Measurements from ENCODE around the gene INPP5K.

The INPP5K gene

DNA sequence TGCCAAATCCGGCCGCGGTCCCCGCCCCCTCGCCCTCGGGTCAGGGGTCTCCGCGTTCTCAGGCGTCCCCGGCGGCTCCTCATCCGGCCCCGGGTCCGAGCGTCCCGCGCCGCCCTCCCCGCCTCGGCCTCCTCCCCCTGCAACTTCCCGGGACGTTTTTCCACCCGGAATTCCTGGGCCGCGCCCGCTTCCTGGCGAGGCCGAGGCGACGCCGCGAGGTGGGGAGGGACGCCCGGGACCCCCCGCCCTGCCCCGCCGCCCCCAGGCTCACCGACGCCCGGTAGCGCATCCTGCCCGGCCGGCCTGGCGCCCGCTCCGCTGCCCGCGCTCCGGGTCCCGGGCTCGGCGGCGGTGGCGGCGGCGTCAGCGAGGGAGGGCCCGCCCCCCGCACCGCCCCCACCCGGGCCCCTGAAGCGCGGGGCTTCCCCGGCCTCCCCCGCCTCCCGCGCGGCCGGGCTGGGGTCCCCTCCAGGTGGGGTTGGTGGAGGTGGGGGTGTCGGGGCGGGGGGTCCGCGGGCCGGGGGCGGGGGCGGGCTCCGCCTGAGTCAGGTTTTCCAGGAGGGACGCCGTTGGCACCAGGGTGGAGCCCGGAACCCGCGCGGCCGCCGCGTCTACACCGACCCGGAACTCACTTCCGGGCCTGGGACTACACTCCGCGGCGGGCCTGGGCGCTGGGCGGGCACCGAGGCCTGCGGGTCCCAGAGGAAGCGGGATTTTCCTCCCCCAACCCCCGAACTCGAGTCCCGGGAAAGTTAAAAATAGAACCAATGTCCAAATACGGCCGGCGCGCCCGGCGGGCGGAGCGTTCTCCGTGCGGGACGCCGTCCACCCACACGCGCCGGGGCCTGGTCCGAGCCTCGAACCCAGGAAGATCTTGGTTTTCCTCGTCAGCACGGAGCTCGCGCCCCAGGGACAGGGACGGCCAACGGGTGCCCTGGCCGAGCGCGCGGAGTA is 30.7 kb downstream of the INPP5K start:
- H3K27ac ChIP-seq, result peak overlapping the region; percentile 94
- TF ChIP-seq, protein P1, sequence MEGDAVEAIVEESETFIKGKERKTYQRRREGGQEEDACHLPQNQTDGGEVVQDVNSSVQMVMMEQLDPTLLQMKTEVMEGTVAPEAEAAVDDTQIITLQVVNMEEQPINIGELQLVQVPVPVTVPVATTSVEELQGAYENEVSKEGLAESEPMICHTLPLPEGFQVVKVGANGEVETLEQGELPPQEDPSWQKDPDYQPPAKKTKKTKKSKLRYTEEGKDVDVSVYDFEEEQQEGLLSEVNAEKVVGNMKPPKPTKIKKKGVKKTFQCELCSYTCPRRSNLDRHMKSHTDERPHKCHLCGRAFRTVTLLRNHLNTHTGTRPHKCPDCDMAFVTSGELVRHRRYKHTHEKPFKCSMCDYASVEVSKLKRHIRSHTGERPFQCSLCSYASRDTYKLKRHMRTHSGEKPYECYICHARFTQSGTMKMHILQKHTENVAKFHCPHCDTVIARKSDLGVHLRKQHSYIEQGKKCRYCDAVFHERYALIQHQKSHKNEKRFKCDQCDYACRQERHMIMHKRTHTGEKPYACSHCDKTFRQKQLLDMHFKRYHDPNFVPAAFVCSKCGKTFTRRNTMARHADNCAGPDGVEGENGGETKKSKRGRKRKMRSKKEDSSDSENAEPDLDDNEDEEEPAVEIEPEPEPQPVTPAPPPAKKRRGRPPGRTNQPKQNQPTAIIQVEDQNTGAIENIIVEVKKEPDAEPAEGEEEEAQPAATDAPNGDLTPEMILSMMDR (conservative IDR thresholded peaks at IDR 0.05), result no peak

DNA sequence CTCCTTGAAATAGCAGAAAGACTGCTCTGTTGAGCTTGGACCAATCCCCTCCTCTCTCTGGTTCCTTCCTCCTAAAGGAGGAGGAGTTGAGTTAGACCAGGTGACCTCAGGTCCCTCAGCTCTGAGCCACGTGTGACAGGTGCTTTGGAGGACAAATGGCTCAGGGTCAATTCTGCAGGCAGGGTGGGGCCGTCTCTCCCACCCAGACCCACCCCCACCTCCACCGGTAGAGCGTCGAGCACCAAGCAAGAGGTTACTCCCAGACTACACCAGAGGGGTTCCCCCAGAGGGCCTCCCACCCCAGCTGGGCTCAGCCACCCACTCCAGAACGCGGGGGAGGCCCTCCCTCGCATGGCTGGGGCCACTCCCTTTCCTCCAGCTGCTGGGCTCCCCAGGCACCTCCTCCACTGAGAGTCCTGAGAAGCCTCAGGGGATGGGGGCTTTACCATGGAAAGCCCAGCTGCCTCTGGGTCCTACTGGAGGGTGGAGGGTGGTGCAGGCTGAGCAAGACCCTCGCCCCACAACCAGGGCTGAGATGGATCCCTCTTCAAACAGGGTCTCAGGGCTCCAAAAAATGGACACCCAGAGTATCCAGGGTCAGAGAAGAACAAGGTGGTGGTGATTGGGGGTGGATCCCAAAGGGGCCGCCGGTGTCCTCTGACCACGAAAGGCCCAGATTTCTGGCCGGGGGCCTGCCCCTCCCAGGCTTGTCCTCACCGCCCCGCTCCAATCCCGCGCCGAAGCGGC is 31.6 kb downstream of the INPP5K start:
- TF ChIP-seq, protein P1 (conservative IDR thresholded peaks at IDR 0.05), result no peak
- peak overlapping the region; percentile 94 for H3K27ac ChIP-seq

DNA sequence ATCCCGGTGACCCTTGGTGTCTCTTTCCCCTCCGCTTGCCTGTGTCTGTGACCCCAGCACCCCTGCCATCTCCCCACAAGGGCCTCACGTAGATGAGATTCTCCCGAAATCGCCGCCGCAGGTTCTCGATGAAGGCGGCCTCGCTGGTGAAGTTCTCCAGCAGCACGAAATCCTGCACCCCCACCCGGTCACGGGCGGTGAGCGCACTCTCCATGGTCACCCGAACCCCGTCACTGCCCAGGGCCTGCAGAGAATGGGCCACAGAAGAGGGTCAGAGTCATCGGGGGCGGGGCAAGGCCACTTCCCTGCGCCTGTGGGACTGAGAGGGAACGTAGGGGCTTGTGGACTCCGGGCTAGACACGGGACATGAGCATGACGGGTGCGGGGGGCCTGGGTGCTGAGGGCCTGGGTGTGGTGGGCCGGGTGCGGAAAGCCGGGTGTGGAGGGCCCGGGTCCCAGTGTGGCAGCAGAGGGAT is 32.3 kb downstream of the INPP5K start:
- peak overlapping the region; percentile 94 for H3K27ac ChIP-seq

DNA sequence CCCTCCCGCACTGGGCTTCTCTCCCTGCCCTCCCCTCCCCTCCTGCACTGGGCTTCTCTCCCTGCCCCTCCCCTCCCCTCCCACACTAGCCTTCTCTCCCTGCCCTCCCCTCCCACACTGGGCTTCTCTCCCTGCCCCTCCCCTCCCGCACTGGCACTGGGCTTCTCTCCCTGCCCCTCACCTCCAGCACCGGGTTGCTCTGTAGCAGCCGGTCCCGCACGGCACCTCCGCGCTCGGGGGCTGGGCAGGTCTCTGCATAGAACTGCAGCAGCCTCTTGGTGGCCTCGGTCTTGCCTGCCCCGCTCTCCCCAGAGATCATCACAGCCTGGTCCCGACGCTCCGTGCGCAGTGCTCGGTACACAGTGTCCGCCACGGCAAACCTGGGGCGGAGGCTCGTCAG is 33.7 kb downstream of the INPP5K start:
- H3K27ac ChIP-seq, result peak overlapping the region; percentile 94; the same call in 1 of the 2 replicates
- TF ChIP-seq, protein P1 (conservative IDR thresholded peaks at IDR 0.05), result no peak

More for the DNA sequence above, 32.3 kb downstream of the INPP5K start:
- TF ChIP-seq, protein P1 (conservative IDR thresholded peaks at IDR 0.05), result no peak

DNA sequence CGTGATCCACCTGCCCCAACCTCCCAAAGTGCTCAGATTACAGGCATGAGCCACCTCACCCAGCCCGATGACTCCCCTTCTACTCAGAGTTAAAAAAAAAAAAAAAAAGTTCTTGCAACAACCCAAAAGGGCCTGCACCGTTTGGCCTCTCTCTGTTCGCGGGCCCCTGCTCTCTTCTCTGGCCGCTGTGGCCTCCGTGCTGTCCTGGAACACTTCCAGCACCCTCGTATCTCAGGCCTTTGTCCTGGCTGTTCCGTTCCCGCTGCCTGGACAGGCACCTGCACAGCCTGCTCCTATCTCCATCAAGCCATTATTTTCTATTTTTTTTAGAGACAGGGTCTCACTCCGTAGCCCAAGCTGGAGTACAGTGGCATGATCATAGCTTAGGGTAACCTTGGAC is 34.7 kb downstream of the INPP5K start:
- TF ChIP-seq, protein P1 (conservative IDR thresholded peaks at IDR 0.05), result no peak
- H3K27ac ChIP-seq, result peak overlapping the region; percentile 8; the same call in 1 of the 2 replicates

DNA sequence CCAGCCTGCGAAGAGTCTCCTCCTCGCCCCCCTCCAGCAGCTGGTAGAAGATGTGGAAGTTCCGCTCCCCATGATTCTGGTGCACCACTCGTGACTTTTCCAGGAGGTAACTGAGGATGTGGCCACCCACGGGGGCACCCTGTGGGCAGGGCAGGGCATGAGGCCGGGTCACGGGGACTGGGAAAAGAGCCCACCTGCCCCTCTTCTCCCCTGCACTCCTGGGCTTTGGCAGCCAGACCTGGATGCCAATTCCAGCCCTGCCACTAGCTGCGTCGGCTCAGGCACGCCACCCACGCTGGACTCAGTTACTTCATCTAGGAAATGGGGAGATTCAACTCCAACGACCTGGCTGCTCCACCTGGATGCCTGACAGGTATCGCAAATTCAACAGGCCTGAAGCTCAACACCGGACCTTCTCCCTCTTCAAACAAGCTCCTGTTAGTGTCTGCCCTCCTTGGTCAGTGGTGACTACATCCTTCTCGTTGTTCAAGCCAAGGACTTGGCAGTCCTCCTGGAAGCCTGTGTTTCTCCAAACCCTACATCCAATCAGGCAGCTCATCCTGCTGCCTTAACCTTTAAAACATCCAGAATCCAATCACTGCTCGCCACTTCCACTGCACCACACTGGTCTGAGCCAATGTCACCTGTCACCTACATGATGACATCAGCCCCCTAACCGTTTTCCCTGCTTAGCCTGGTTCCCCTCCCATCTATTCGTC is 35.5 kb downstream of the INPP5K start:
- TF ChIP-seq, protein P1 (conservative IDR thresholded peaks at IDR 0.05), result no peak
- no peak overlapping the region; the same call in 1 of the 2 replicates for H3K27ac ChIP-seq

Data from VCaP (cell line).